GM19240 (cell line): ENCODE results near the gene EPS15.
"Not testable (repeated sequence)": the region's sequence is repeated elsewhere in the genome, so short reads cannot be mapped to it uniquely, and the experiment has no call there.

Experiments used
- DNase-seq: peaks from one replicate; pipeline ENCODE4 v3.0.0; 2011; ENCODE audit warnings: low spot score; ENCODE audit not compliant: insufficient read length

Gene EPS15

GRCh38 chr1:51515982-51516648 lies 3.0 kb downstream of the EPS15 start:
- DNase-seq = no peak

DNA sequence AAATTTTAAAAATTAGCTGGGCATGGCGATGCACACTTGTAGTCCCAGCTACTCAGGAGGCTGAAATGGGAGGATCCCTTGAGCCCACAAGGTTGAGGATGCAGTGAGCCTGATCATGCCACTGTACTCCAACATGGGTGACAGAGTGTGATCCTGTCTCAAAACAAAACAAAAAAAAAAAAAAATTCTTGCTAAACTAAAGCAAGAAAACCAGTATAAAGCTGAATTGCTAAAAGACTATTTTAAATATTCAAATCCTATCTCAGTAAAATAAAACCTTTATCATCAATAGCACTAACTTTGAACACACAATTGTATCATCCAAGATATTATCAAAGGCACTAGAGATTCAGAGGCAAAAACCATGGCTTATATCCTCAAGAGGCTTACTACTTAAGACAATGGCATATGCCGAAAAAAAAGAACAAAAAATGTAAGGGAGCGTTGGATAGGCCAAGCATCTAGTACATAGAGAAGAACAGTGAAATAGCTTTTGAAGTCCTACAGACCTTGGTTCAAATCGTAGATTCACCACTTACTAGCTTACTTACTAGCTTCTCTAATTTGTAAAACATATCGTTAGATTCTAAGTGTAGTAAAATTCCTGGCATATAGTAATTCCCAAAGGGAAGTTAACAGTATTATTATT lies 3.6 kb downstream of the EPS15 start:
- DNase-seq = no peak

GRCh38 chr1:51514733-51515132 lies 4.3 kb downstream of the EPS15 start:
- no peak for DNase-seq

DNA sequence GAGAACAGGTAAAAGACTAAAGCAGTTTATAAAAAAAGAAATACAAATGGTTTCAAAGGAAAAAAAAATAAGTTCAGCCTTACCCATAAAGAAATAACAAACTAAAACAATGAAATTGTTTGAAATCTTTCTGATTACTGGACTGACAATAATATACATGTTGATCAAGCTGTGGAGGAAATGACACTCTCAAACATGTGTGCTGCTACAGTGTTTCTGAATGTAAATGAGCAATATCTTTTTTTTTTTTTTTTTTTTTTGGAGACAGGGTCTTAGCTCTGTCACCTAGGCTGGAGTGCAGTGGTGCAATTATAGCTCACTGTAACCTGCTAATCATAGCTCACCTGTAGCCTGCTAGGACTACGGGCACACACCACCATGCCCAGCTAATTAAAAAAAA lies 6.5 kb downstream of the EPS15 start:
- DNase-seq = no peak

- DNase-seq = no peak
These were observed 6.9 kb downstream of the EPS15 start for GRCh38 chr1:51512120-51512519.

DNA sequence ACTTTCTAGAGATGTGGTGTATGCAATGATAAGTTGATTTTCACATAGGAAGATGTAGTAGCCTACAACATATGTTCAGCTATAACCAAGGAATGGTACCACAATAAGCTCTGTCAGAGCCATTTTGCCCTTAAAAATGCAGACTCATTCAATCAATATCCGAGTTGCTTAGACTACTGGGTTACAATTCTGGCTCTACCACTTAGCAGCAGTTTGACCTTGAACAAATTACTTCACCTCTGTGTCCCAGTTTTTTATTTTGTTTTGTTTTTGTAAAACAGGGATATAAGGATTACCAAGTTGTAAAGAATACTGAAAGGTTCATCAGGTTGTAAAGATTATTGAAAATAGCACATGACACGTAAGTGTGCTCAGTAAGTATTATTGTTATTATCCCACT lies 9.3 kb downstream of the EPS15 start:
- no peak for DNase-seq

- DNase-seq = no peak
These were observed 12.5 kb downstream of the EPS15 start for GRCh38 chr1:51506537-51506936.

DNA sequence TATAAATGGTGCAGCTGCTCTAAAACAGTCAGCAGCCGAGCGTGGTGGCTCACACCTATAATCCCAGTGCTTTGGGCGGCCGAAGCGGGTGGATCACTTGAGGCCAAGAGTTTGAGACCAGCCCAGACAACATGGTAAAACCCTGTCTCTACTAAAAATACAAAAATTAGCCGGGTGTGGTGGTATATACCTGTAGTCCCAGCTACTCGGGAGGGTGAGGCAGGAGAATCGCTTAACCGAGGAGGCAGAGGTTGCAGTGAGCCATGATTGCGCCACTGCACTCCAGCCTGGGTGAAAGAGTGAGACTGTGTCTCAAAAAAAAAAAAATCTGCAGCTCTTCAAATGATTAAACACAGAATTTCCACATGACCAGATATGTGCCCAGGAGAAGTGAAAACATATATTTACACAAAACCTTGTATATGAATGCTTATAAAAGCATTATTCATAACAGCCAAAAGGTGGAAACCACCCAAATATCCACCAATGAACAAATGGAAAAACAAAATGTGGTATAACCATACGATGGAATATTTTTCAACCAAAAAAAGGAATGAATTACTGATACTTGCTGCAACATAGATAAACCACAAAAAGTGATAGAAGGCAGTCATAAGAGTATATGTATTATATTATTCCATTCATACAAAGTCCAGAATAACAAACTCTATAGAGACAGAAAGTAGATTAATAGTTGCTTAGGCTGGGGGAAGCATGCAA lies 14.1 kb downstream of the EPS15 start:
- no peak for DNase-seq

DNA sequence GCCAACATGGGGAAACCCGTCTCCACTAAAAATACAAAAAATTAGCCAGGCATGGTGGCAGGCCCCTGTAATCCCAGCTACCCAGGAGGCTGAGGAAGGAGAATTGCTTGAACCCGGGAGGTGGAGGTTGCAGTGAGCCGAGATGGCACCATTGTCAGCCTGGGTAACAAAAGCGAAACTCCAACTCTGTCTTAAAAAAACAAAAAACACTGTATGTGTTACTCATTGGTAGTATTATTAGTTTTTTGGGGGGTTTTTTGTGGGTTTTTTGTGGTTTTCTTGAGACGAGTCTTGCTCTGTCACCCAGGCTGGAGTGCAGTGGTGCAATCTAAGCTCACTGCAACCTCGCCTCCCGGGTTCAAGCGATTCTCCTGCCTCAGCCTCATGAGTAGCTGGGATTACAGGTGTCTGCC lies 17.8 kb downstream of the EPS15 start:
- DNase-seq = not testable (repeated sequence)

- DNase-seq = no peak
These were observed 19.4 kb downstream of the EPS15 start for GRCh38 chr1:51499694-51500093.

DNA sequence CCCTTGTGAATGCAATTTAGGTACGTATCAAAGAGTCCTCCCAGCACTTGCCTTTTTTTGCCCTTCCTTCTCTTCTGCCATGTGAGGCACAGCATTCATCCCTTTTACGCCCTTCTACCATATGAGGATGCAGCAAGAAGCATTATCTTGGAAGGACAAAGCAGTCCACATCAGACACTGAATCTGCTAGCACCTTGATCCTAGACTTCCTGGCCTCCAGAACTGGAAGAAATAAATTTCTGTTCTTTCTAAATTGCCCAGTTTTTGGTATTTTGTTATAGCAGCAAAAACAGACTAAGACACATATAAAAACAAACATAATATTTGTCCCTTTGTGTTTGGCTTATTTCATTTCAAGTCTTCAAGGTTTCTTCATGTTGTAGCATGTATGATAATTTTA lies 20.1 kb downstream of the EPS15 start:
- no peak for DNase-seq

DNA sequence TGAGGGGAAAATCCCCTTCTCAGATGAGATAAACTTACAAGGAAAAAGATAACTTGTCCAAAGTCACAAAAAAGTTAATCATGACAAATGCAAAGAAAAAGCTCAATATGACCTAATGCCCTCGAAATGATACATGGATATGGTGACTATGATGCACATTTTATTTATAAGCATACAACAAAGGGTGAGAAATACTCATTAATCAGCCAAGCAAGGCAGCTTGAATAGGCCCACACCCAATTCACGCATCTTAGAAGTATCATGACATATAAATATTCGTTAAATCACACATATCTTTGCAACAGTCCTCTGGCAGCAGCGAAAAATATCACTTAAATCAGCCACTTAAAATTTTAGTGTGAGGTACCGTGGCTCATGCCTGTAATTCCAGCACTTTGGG lies 21.7 kb downstream of the EPS15 start:
- no peak for DNase-seq

- no peak for DNase-seq
These were observed 24.8 kb downstream of the EPS15 start for GRCh38 chr1:51494138-51494830.

GRCh38 chr1:51491166-51491981 lies 27.7 kb downstream of the EPS15 start:
- DNase-seq = no peak

GRCh38 chr1:51489472-51489871 lies 29.6 kb downstream of the EPS15 start:
- no peak for DNase-seq

GRCh38 chr1:51488372-51489050 lies 30.6 kb downstream of the EPS15 start:
- DNase-seq = no peak

DNA sequence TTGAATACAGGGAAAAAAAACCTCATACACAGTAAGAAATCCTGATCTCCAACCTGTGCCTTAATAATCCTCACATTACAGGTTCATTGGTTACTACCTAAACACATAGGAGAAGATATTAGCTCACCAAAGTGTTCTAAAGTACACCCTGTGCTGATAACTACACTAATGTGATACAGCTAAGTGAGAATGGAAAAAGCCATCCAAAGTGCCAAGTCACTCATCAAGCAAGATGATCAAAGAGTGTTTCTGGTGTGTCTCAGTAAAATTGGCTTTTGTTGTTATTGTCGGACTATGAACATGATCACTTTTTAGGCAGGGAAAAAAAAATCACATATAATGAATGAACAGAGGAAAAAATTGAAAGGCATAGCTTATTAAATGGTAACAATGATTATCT lies 31.4 kb downstream of the EPS15 start:
- no peak for DNase-seq

DNA sequence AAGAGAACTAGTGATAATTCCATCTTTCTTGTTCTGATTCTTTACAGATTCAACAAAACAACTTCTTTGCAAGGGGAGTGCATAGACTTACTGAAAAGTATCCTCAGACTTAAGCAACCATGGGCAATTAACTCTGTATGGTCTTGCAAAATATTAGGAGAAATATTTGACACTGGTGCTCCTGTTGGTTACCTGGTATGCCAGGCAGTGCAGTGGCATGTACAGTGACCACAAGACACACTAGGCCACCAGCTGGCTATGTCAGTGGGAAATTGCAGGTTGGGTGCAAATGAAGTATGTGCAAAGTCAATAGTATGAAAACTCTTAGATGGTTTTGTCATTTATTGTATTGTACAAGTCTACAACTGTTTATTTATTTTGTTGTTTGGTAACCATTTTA lies 34.5 kb downstream of the EPS15 start:
- DNase-seq = no peak

DNA sequence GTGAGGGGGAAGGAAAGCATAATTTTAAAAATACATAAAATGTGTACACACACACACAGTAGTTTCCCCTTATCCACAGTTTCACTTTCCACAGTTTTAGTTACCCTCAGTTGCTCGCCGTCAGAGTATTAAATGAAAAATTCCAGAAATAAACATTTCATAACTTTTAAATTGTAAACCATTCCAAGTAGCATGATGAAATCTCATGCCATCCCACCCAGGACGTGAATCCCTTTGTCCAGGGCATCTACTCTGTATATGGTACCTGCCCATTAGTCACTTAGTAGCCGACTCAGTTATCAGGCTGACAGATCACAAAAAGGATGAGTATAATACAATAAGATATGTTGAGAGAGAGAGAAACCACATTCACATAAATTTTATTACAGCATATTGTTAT lies 36.2 kb downstream of the EPS15 start:
- DNase-seq = no peak

GRCh38 chr1:51474832-51475620 lies 44.0 kb downstream of the EPS15 start:
- DNase-seq = not testable (repeated sequence)
